T1000 (cell line): ENCODE measurements around the gene ASXL3.

Experiments used
- DNase-seq: peaks from one replicate; lab custom pipeline; 2025; ENCODE audit warnings: mixed read lengths; lab: John Stamatoyannopoulos, UW

Gene ASXL3

DNA sequence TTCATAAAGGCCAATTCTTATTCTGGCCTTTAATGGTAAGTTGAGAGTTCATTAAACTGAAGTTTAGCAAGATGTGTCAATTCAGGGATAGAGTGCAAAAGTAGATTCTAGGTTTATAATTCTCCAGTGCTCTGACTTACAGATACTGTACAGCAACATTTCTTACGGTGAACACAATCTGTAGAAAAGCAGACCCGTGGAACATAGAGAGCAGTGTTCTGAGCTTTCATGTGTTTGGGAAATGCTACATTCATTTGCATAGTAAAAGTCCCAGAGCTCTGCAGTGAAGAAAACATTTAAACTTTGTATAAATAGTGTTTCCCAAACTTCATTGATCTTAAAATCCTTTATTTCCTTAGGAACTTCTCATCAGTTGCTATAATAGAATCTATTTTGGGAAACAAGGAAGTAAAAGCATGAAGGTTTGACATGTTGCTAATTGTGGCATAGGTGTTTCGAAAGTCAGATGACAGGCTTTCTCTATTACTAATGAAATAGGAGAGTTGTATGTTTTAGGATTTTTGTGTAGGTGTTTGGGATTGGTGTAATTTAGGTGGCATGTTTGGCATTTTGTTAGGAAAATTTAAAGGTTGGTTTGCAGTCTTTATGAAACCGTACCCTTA lies 138.2 kb downstream of the ASXL3 start:
- no peak for DNase-seq

DNA sequence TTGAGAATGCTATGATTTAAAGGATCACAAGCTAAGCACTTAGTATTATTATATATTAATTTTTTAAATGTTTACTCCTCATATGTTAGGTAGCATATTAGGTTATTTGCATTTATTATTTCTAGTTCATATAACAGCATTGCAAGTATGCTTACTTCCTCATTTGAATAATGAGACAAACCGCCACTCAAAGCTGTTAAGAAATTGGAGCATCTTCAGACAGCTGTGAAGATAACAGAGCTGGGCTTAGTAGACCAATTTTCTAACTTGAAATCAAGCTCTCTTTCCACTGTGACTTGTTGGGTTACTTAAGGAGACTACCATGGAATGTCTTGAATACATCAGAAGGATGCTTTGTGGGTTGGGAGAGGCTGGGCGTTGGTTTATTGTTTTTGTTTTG lies 139.3 kb downstream of the ASXL3 start:
- DNase-seq = no peak

DNA sequence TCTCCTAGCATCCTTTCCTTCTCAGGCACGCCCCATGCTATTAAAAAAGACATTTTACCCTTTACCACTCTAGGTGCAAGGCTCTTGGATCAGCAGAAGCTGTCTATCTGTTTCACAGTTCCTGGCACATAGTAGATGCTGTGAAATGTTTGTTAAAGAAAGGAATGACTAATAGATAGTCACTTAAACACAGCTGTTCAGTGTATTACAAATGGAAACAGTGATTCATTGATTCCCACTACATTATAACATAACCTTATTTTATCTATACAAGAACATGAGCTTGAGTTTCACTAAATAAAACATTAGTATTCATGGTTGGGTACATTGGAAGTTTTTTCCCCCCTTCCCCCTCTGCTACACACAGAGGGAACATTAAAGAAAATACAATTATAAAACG lies 142.1 kb downstream of the ASXL3 start:
- no peak for DNase-seq

DNA sequence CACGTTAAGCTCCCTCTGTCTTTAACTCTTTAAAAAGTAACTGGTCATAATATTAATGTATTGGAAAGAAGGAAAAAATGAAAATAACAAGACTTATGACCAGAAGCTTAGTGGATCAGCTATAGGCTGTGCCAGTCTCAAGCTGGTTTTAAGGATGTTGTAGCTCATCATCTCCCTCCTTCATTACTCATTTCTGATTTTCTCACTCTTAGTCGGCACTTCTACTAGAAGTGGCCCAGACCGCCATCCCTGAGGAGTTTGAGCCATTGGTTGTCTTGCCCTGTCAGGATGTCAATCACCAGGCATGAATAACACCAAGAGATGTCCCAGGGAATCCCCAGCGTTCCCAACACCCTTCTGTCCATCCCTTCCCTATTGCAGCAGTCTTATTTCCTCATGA lies 151.5 kb downstream of the ASXL3 start:
- DNase-seq = no peak

DNA sequence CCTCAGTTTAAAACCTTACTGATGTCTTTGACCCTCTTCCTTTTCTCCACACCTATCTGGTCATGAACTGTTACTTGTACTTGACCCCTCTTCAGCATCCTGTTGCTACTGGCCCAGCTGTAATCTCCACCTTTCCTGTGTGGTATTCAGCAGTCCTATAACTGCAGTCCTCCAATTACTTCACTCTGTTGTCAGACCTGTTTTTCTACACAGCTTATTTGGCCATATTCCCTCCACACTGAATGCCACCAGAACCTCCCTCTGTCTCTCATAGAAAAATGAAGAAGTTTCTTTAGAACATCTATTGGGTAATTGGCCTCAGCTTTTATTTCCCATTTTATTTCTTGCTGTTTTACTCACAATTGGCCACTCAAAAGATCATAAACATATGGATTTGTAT lies 155.4 kb downstream of the ASXL3 start:
- no peak for DNase-seq

DNA sequence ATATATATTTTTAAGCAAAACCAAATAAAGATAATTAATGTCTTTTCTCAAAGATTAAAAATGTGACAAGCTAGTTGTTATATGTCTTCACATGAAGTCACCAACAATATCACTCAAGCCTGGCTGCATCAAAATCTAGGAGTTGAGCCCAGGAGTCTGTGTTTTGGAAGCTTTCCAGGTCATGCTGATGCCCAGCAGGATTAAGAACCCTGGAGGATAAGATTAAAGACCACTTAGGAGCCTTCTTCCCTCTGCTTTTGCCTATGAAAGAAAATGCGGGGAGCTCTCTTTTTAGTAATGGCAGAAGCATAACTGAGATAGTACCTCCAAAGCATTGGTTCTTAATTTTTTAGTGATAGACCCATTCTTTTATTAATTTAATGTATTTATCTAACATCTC lies 157.4 kb downstream of the ASXL3 start:
- no peak for DNase-seq

DNA sequence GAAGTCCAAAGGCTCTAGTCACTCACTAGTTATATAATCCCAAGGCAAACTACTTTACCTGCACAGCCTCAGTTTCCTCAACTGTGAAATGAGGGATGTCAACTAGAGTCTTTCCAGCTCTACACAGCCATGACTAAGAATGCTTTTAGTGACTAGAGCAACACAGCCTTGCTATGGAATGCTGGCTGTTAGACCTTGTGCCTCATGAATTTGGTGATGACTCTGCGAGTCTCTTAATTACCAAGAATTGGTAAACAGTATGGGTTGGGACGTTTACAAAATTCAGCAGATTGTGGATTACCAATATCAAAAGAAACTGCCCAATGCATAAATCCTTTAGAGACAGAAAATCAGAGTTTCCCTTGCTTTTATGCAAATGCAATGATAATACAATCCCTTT lies 163.7 kb downstream of the ASXL3 start:
- DNase-seq = no peak

DNA sequence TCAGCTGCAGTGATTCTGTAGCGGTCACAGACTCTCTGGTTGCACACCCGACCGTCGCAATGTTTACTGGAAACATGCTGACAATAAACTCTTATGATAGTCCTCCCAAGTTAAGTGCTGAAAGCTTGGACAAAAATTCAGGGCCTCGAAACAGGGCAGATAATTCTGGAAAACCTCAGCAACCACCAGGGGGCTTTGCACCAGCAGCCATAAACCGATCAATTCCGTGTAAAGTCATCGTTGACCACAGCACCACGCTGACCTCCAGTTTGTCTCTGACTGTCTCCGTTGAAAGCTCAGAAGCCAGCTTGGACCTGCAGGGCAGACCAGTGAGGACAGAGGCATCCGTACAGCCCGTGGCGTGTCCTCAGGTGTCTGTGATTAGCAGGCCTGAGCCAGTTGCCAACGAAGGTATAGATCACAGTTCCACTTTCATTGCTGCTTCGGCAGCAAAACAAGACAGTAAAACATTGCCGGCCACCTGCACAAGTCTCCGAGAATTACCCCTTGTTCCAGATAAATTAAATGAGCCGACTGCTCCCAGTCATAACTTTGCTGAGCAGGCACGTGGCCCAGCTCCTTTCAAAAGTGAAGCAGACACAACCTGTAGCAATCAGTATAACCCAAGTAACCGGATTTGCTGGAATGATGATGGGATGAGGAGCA lies 166.1 kb downstream of the ASXL3 start:
- no peak for DNase-seq

DNA sequence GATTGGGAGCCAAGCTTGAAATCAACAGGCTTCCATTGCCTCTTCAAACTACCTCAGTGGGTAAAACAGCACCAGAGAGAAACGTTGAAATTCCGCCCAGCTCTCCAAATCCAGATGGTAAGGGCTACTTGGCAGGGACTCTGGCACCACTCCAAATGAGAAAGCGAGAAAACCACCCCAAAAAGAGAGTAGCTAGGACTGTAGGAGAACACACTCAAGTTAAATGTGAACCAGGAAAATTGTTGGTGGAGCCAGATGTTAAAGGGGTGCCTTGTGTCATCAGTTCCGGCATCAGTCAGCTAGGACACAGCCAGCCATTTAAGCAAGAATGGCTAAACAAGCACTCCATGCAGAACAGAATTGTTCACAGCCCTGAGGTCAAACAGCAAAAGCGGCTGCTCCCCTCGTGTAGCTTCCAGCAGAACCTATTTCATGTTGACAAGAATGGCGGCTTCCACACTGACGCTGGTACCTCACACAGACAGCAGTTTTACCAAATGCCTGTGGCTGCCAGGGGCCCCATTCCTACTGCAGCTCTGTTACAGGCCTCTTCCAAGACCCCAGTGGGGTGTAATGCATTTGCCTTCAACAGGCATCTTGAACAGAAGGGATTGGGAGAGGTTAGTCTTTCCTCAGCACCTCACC lies 167.3 kb downstream of the ASXL3 start:
- no peak for DNase-seq

DNA sequence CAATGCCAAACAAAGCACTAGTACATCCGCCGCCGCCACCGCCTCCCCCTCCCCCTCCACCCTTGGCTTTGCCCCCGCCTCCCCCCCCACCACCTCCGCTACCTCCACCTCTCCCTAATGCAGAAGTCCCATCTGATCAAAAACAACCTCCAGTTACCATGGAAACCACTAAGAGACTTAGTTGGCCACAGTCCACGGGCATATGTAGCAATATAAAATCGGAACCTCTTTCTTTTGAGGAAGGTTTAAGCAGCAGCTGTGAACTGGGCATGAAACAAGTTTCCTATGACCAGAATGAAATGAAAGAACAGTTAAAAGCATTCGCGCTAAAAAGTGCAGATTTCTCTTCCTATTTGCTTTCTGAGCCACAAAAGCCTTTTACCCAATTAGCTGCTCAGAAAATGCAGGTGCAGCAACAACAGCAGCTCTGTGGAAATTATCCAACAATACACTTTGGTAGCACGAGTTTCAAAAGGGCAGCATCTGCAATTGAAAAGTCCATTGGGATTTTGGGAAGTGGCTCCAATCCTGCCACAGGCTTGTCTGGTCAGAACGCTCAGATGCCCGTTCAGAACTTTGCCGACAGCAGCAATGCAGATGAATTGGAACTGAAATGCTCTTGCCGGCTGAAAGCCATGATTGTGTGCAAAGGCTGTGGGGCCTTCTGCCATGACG lies 168.0 kb downstream of the ASXL3 start:
- DNase-seq = no peak

DNA sequence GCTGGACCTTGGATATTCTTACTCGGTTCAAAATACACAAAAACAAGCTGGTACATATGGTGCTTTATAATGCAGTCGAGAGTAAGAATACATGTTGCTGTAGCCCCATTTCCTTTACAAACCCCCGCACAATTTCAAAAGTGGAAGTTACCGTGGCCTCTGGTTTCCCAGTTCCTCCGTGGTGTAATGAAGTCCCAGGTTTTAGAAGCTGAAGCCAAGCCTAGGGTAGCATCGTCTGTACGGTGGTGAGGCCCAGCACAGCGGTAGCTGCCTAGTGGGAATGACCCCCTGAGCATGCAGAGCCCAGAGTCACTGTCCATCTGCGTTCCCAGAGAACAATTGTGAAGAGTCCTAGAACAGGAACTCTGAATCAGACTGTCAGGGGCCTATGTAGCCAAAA lies 171.8 kb downstream of the ASXL3 start:
- DNase-seq = no peak

DNA sequence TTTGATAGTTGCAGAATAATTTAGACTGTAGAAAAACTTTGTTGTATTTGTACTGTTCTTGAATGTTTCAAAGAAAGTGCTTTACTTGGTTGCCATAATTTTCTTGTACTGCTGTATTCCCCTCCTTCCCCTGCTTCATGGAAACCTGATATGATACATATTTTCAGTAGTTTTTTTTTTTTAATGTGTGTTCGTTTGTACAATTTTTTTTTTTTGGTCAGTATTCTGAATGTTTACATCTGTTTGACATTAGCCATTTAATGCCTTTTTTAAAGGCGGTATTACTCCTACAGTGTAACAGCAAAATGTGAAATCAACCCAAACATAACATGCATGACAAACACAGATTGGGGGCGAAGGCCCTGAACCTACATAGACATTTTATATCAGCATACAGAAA lies 172.3 kb downstream of the ASXL3 start:
- no peak for DNase-seq

DNA sequence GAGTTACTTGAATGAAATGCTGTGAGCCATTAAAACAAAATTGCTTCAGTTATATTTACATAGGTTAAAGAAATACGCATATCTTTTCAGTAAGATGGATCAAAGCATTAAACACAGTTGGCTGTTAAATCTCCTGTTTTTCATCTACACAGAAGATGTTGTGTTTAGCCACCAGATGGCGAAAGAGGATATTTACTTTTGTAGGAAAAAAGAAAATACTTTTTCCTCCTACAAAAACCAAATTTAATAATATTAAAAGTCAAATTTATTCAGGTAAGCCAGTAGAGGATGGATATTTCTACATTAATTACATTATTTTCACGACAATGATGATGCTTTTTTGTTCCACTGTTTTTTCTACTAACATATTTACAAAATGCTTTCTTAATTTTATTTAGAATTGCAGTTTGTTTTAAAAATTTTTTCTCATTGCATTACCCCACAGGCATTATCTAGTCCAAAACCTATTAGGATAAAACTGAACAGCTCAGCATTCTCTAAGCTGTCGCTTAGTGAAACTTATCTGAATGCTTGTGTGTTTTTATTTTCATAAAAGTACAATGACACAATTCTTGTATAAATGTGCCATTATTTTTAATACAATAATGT lies 173.7 kb downstream of the ASXL3 start:
- DNase-seq = no peak

DNA sequence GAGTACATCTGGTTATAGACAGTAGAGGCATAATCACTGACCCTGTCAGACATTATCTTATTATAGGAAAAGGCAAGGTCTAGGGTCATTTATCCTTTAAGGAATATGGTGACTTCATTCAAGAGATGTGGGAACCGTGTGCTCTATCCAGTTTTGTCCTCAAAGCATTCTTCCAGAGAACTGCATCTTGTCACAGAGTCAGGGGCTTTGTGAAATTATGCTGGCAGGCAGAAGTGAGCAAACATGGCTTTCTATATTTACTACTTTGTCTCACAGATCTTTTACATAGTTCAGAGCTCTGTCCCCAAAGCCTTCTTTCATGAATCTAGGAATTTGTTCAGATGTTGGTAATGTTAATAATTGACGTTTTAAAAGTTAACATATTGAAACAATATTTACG lies 177.4 kb downstream of the ASXL3 start:
- DNase-seq = no peak

DNA sequence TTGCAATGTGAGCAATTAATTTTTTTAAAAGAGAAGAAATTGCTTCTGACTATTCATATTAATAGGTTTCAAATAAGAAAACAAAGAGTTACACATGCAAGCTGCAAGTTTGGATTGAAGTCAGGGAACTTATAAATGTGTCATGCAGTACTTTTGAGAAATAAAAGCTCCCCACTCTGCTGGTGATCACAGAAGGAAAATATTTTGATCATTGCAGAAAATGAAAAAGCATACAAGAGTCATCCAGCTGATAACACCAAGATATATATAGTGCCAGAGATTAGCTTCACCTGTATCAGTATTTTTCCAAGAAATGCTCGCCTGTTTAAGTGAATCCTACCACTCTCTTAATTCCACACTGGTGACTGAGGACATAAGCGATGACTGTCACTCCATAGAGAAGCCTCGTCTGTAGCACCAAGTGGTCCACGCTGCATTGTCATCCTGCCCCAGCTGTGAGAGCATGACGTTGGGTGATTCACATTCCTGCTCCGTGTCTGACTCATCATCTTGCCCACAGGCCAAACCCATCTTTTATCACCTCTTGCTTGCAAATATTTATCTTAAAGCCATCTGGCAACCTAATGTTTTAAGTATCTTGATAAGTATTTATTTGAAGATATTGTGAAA lies 178.0 kb downstream of the ASXL3 start:
- DNase-seq = peak; percentile 62

DNA sequence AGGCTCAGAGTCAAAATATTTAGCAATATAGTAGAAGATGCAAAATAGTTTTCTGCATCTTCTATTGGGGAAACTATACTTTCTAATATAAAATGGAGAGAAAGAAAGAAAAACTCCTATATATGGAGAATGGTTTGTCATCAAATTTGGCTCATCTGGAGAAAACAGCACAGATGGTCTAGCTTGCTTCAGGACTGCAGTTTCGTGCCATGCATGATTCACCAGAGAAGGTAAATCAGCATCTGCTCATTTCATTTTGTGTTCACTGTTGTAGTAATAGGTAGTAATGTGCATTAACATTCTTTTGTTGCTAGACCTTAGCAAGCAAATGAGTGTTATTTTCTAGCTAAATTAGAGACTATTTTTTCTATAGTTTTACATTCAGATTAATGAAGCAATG lies 179.0 kb downstream of the ASXL3 start:
- no peak for DNase-seq

DNA sequence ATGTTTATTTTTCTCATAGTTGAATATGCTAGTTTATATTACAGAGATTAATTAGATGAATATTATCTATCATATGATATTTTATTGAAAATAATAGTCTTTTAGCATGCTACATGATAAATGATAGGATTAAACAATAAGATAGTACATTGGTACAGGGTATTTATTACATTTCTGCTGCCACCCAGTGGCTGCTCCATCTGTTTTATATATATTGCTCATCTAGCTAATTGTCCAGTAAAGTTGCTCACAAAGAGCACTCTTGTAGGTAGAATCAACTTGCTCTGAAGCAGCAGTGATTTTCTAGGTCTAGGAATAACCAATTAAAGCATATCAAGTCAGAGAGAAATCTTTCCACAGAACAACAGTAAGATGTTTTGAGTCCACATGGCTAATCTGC lies 183.3 kb downstream of the ASXL3 start:
- DNase-seq = peak; percentile 0

DNA sequence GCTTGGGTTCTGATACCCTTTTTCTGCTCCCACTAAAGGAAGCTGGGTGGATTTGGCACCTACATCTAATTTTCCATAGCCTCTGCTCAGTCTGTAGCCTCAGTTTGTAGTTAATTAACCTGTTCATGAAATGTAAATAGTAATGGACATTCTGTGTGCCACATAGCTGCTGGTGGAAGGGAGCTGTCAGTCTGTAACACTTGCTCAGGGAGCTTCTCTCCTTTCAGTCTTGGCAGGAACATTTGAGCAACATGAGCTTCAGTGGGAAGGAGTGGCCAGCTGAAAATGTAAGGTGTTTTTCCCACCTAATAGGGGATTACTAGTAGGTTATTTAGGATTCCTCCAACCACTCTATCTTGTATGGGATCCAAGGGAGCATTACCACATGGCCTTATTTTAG lies 203.4 kb downstream of the ASXL3 start:
- DNase-seq = no peak
